ENCODE measurements around the gene PHLDB1. TPM values are rescaled to one million over a fixed set of nuclear protein-coding genes. Genes with fewer than 3 reads are reported as not detected.

Gene PHLDB1
- total and polyA plus RNA-seq, 3 donors from 2014 or later = 51.1 to 102 (median 95.9) TPM

DNA sequence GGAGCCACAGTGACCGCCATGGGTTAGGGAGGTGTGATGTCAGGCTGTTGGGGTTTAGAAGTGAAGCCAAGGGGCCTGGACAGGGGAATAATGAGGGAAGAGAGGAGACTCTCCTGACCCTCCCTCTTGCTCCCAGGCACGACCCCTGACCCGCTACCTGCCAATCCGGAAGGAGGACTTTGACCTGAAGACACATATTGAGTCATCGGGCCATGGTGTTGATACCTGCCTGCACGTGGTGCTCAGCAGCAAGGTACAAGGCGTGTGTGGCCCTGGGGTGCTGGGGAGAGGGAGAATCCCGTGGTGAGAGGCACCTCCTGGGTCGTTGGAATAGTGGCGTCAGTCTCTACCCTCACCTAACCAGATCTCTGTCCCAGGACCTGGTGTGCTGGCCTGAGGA lies 42.5 kb downstream of the PHLDB1 start:
- Histone ChIP-seq H3K4me3 (no peak overlapping the region), H3K4me1 (no peaks in the 10 kb centered on the region), H3K27ac (no peak overlapping the region), H3K27me3 (no peaks in the 10 kb centered on the region), H3K9me3 (no peaks in the 10 kb centered on the region), H3K36me3 (ENCODE audit: low read depth, missing control alignments) (no peaks in the 10 kb centered on the region)
- no peak for DNase-seq
- 93% methylated on average over 9 to 10 of the region's 10 CpGs for WGBS, 2 donors
- intact Hi-C loops (cut with DNase I; ENCODE audit: low total_unique reads) = loop anchor here (10.0 kb wide), 1 partner anchor 55 kb away; no protein-coding TSS in a partner anchor
- TF ChIP-seq, protein P1, sequence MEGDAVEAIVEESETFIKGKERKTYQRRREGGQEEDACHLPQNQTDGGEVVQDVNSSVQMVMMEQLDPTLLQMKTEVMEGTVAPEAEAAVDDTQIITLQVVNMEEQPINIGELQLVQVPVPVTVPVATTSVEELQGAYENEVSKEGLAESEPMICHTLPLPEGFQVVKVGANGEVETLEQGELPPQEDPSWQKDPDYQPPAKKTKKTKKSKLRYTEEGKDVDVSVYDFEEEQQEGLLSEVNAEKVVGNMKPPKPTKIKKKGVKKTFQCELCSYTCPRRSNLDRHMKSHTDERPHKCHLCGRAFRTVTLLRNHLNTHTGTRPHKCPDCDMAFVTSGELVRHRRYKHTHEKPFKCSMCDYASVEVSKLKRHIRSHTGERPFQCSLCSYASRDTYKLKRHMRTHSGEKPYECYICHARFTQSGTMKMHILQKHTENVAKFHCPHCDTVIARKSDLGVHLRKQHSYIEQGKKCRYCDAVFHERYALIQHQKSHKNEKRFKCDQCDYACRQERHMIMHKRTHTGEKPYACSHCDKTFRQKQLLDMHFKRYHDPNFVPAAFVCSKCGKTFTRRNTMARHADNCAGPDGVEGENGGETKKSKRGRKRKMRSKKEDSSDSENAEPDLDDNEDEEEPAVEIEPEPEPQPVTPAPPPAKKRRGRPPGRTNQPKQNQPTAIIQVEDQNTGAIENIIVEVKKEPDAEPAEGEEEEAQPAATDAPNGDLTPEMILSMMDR (IDR thresholded peaks at IDR 0.05) = no peak
- TF ChIP-seq POLR2A (IDR thresholded peaks at IDR 0.05) = no peak

DNA sequence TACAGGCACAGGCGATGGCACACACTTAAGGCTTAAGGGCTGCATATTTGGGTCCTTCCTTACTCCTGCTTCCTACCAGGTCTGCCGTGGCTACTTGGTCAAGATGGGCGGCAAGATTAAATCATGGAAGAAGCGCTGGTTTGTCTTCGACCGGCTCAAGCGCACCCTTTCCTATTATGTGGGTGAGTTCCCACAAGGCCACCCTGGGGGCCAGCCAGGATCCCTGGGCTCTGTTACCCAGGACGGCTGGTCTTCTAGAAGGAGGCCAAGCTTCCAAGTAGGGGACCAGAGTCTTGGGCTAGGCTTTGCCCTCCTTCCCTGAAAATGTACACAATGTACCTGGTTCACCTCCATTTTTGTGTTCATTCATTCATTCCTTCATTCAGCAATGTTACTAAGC lies 43.0 kb downstream of the PHLDB1 start:
- Histone ChIP-seq H3K27ac (no peak overlapping the region), H3K4me3 (no peak overlapping the region), H3K27me3 (no peaks in the 10 kb centered on the region), H3K36me3 (ENCODE audit: low read depth, missing control alignments) (no peaks in the 10 kb centered on the region), H3K4me1 (no peaks in the 10 kb centered on the region), H3K9me3 (no peaks in the 10 kb centered on the region)
- no peak for DNase-seq
- TF ChIP-seq, protein P1 (IDR thresholded peaks at IDR 0.05) = no peak
- TF ChIP-seq POLR2A (IDR thresholded peaks at IDR 0.05) = no peak
- intact Hi-C loops (cut with DNase I; ENCODE audit: low total_unique reads) = loop anchor here (10.0 kb wide), 1 partner anchor 56 kb away; no protein-coding TSS in a partner anchor
- WGBS, 2 donors = 92 to 94% methylated on average over 8 of the region's 8 CpGs

DNA sequence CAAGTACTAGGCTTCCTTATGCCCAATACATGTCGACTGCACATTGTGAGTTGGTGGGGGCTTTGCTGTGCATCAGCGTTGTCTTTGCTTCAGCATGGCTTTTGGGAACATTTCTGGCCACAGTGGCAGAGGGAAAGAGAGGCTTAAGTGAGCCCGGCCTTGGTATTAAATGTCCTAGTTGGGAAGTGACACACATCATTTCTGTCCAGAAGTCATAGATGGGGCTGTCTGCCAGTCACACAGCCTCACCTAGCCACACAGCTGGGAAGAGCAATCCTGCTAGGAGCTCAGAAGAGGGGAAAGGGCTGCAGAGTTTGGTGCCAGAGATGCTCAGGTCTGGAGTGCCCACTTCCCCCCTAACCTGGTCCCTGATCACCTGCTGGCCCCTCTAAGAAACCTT lies 44.4 kb downstream of the PHLDB1 start:
- no peak overlapping the region for H3K27ac ChIP-seq
- no peak for DNase-seq
- 74 to 94% methylated on average over 3 of the region's 3 CpGs for WGBS, 2 donors
- no peaks in the 10 kb centered on the region for H3K27me3 ChIP-seq
- H3K9me3 ChIP-seq = no peaks in the 10 kb centered on the region
- TF ChIP-seq POLR2A (IDR thresholded peaks at IDR 0.05) = no peak
- TF ChIP-seq, protein P1 (IDR thresholded peaks at IDR 0.05) = no peak
- no peaks in the 10 kb centered on the region for H3K36me3 ChIP-seq (ENCODE audit: low read depth, missing control alignments)
- no peaks in the 10 kb centered on the region for H3K4me1 ChIP-seq
- intact Hi-C loops (cut with DNase I; ENCODE audit: low total_unique reads) = loop anchor here (10.0 kb wide), 1 partner anchor 57 kb away; no protein-coding TSS in a partner anchor
- no peak overlapping the region for H3K4me3 ChIP-seq

DNA sequence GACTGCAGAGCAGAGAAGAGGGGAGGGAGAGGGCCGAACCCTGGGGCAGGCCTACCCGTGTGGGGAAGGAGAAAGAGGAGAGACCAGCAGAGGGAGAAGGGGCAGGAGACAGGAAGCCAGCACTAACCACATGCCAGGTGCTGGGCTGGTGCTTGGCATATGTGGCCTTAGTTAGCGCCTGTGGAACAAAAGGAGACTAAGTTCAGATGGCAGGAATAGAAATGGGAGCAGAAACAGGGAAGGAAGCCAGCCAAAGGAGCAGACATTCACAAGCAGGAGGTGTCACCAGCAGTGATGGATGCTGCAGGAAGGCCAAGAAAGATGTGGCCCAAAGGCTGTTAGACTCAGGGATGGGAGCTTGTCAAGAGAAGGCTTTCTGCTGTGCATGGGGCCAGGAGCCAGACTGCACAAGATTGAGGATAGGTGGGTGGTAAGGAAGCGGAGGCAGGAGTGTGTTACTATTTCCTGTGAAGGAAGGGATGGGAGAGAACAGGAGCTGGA lies 45.3 kb downstream of the PHLDB1 start:
- DNase-seq = no peak
- H3K9me3 ChIP-seq = no peaks in the 10 kb centered on the region
- 66 to 67% methylated on average over 4 of the region's 4 CpGs for WGBS, 2 donors
- no peaks in the 10 kb centered on the region for H3K27me3 ChIP-seq
- no peaks in the 10 kb centered on the region for H3K36me3 ChIP-seq (ENCODE audit: low read depth, missing control alignments)
- TF ChIP-seq, protein P1 (IDR thresholded peaks at IDR 0.05) = no peak
- TF ChIP-seq POLR2A (IDR thresholded peaks at IDR 0.05) = no peak
- no peak overlapping the region for H3K4me3 ChIP-seq
- no peak overlapping the region for H3K27ac ChIP-seq
- intact Hi-C loops (cut with DNase I; ENCODE audit: low total_unique reads) = loop anchor here (10.0 kb wide), 1 partner anchor 58 kb away; no protein-coding TSS in a partner anchor
- no peaks in the 10 kb centered on the region for H3K4me1 ChIP-seq
